H1 (cell line): ENCODE results near the gene TMEM269. TPM values are rescaled to one million over a fixed set of nuclear protein-coding genes. Genes with fewer than 3 reads are reported as not detected.

ENCODE experiments used
- SAP30 ChIP-seq: fragments of 300-600 bp; sonication (generic); IDR thresholded peaks from 2 replicates; pipeline ENCODE4 v1.7.1; 2012; ENCODE audit warnings: low read length, moderate library complexity, mild to moderate bottlenecking, inconsistent platforms; ENCODE audit not compliant: insufficient read depth, insufficient replicate concordance
- TAF1 ChIP-seq: IDR thresholded peaks from 2 replicates; pipeline ENCODE4 v1.6.1; 2011; ENCODE audit warnings: mild to moderate bottlenecking, low read depth, low read length
- polyA plus RNA-seq, 7 experiments: library from polyadenylated mRNA; depleted of rRNA in 3 of 7; stranded (reverse) in 5 of 7; unstranded in 2 of 7; fragments of >200 nt in 5 of 7; fragments of 200-250 nt in 2 of 7; gene quantifications; 1 replicate in 5 of 7; 2 replicates in 1 of 7; 4 replicates in 1 of 7; pipeline versions ENCODE4 v1.2.1 to v1.2.3, GENCODE V29; 2011 to 2013; ENCODE audit warnings: missing spikeins in 2 of 7, mixed read lengths in 2 of 7
- total RNA-seq: library from RNA; stranded (reverse); fragmentation: NEBNext Ultra II Directional; extraction: Animal tissue kit (Norgen Biotek cat#: 25700); gene quantifications from 2 replicates; pipeline ENCODE4 v1.2.1, GENCODE V29; 2021
- TF ChIP-seq, protein P1 (sequence below), 3 experiments: IDR thresholded peaks; 1 replicate in 2 of 3; 2 replicates in 1 of 3; pipeline versions ENCODE4 v1.5.1 to v1.6.1; 2011; ENCODE audit warnings: low read length in 3 of 3, mild to moderate bottlenecking in 3 of 3, inconsistent platforms in 2 of 3, low read depth in 1 of 3, moderate library complexity in 1 of 3; ENCODE audit not compliant: insufficient read depth in 1 of 3; ENCODE audit errors: control extremely low read depth in 1 of 3
- TF ChIP-seq, protein P2 (sequence below): fragments of 300-600 bp; sonication (generic); IDR thresholded peaks from 2 replicates; pipeline ENCODE4 v1.7.1; 2012; ENCODE audit warnings: low read length, moderate library complexity, mild to moderate bottlenecking, inconsistent platforms; ENCODE audit not compliant: insufficient replicate concordance

The TMEM269 gene
- total and polyA plus RNA-seq, 2 of the 8 experiments (the other 6 are each of a cell fraction or from before 2014, with no cell fraction given) = 0.14 to 0.35 TPM

DNA sequence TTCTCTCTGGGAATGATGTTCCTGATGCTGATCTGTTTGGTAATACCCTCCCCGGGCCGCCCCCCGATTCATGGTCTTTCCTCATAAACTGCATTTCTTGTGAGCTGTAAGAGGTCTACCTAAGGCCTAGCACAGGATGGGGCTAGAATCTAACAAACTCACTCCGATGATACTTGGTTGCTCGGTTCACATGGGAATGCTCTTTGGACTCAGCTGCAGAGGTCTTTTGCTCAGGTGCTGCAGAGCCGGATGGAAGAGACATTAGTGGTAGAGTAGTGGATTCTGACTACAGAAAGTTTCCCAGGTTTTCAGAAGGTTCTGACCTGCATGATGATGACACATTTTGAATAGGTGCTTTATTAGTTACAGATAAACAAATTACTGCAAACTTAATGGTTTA is 8.3 kb upstream of the TMEM269 start (continued):
- TF ChIP-seq SAP30 (no peak), TAF1 (no peak)
- TF ChIP-seq, protein P1, sequence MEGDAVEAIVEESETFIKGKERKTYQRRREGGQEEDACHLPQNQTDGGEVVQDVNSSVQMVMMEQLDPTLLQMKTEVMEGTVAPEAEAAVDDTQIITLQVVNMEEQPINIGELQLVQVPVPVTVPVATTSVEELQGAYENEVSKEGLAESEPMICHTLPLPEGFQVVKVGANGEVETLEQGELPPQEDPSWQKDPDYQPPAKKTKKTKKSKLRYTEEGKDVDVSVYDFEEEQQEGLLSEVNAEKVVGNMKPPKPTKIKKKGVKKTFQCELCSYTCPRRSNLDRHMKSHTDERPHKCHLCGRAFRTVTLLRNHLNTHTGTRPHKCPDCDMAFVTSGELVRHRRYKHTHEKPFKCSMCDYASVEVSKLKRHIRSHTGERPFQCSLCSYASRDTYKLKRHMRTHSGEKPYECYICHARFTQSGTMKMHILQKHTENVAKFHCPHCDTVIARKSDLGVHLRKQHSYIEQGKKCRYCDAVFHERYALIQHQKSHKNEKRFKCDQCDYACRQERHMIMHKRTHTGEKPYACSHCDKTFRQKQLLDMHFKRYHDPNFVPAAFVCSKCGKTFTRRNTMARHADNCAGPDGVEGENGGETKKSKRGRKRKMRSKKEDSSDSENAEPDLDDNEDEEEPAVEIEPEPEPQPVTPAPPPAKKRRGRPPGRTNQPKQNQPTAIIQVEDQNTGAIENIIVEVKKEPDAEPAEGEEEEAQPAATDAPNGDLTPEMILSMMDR (IDR thresholded peaks at IDR 0.05; ENCODE audit: control extremely low read depth in 1 of 3, insufficient read depth in 1 of 3, low read depth in 1 of 3, low read length in 3 of 3) = no peak
- TF ChIP-seq, protein P2, sequence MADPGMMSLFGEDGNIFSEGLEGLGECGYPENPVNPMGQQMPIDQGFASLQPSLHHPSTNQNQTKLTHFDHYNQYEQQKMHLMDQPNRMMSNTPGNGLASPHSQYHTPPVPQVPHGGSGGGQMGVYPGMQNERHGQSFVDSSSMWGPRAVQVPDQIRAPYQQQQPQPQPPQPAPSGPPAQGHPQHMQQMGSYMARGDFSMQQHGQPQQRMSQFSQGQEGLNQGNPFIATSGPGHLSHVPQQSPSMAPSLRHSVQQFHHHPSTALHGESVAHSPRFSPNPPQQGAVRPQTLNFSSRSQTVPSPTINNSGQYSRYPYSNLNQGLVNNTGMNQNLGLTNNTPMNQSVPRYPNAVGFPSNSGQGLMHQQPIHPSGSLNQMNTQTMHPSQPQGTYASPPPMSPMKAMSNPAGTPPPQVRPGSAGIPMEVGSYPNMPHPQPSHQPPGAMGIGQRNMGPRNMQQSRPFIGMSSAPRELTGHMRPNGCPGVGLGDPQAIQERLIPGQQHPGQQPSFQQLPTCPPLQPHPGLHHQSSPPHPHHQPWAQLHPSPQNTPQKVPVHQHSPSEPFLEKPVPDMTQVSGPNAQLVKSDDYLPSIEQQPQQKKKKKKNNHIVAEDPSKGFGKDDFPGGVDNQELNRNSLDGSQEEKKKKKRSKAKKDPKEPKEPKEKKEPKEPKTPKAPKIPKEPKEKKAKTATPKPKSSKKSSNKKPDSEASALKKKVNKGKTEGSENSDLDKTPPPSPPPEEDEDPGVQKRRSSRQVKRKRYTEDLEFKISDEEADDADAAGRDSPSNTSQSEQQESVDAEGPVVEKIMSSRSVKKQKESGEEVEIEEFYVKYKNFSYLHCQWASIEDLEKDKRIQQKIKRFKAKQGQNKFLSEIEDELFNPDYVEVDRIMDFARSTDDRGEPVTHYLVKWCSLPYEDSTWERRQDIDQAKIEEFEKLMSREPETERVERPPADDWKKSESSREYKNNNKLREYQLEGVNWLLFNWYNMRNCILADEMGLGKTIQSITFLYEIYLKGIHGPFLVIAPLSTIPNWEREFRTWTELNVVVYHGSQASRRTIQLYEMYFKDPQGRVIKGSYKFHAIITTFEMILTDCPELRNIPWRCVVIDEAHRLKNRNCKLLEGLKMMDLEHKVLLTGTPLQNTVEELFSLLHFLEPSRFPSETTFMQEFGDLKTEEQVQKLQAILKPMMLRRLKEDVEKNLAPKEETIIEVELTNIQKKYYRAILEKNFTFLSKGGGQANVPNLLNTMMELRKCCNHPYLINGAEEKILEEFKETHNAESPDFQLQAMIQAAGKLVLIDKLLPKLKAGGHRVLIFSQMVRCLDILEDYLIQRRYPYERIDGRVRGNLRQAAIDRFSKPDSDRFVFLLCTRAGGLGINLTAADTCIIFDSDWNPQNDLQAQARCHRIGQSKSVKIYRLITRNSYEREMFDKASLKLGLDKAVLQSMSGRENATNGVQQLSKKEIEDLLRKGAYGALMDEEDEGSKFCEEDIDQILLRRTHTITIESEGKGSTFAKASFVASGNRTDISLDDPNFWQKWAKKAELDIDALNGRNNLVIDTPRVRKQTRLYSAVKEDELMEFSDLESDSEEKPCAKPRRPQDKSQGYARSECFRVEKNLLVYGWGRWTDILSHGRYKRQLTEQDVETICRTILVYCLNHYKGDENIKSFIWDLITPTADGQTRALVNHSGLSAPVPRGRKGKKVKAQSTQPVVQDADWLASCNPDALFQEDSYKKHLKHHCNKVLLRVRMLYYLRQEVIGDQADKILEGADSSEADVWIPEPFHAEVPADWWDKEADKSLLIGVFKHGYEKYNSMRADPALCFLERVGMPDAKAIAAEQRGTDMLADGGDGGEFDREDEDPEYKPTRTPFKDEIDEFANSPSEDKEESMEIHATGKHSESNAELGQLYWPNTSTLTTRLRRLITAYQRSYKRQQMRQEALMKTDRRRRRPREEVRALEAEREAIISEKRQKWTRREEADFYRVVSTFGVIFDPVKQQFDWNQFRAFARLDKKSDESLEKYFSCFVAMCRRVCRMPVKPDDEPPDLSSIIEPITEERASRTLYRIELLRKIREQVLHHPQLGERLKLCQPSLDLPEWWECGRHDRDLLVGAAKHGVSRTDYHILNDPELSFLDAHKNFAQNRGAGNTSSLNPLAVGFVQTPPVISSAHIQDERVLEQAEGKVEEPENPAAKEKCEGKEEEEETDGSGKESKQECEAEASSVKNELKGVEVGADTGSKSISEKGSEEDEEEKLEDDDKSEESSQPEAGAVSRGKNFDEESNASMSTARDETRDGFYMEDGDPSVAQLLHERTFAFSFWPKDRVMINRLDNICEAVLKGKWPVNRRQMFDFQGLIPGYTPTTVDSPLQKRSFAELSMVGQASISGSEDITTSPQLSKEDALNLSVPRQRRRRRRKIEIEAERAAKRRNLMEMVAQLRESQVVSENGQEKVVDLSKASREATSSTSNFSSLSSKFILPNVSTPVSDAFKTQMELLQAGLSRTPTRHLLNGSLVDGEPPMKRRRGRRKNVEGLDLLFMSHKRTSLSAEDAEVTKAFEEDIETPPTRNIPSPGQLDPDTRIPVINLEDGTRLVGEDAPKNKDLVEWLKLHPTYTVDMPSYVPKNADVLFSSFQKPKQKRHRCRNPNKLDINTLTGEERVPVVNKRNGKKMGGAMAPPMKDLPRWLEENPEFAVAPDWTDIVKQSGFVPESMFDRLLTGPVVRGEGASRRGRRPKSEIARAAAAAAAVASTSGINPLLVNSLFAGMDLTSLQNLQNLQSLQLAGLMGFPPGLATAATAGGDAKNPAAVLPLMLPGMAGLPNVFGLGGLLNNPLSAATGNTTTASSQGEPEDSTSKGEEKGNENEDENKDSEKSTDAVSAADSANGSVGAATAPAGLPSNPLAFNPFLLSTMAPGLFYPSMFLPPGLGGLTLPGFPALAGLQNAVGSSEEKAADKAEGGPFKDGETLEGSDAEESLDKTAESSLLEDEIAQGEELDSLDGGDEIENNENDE = no peak
